Measurements from ENCODE around the gene OPA3.

- TF ChIP-seq POLR2A (IDR thresholded peaks at IDR 0.05) (no peak), CTCF (IDR thresholded peaks at IDR 0.05) (no peak)
These were observed 42.4 kb downstream of the OPA3 start for GRCh38 chr19:45542234-45542668.
